ENCODE data around the gene KLHL1.

- TF ChIP-seq, protein P1, sequence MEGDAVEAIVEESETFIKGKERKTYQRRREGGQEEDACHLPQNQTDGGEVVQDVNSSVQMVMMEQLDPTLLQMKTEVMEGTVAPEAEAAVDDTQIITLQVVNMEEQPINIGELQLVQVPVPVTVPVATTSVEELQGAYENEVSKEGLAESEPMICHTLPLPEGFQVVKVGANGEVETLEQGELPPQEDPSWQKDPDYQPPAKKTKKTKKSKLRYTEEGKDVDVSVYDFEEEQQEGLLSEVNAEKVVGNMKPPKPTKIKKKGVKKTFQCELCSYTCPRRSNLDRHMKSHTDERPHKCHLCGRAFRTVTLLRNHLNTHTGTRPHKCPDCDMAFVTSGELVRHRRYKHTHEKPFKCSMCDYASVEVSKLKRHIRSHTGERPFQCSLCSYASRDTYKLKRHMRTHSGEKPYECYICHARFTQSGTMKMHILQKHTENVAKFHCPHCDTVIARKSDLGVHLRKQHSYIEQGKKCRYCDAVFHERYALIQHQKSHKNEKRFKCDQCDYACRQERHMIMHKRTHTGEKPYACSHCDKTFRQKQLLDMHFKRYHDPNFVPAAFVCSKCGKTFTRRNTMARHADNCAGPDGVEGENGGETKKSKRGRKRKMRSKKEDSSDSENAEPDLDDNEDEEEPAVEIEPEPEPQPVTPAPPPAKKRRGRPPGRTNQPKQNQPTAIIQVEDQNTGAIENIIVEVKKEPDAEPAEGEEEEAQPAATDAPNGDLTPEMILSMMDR (IDR thresholded peaks at IDR 0.05): no peak
- TF ChIP-seq EZH2 (IDR thresholded peaks at IDR 0.05): no peak
- no peak for TF ChIP-seq EZH2phosphoT487 (IDR thresholded peaks at IDR 0.05)
Observed at GRCh38 chr13:69856331-69856730, 251.9 kb downstream of the KLHL1 start.

All from neural progenitor cell (in vitro differentiated cells).